ENCODE data around the gene CCDC15.

CCDC15 gene

DNA sequence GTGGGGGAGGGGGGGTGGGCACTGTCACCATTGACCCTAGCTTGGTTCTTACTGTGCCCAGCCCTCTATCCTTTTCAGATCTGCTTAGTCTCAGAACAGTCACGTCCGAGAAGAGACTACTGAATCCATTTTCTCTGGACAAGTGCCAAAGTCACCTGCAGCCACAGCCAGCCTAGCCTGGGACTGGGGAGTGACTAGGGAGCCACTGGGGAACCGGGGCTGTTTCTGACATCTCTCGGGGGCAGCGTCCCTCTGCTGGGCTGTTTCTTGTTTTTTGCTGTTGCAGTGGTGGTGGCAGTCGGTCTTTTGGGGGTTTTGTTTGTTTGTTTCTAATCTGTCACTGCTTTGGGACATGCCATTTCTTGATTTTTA lies 117.8 kb downstream of the CCDC15 start:
- TF ChIP-seq, protein P1, sequence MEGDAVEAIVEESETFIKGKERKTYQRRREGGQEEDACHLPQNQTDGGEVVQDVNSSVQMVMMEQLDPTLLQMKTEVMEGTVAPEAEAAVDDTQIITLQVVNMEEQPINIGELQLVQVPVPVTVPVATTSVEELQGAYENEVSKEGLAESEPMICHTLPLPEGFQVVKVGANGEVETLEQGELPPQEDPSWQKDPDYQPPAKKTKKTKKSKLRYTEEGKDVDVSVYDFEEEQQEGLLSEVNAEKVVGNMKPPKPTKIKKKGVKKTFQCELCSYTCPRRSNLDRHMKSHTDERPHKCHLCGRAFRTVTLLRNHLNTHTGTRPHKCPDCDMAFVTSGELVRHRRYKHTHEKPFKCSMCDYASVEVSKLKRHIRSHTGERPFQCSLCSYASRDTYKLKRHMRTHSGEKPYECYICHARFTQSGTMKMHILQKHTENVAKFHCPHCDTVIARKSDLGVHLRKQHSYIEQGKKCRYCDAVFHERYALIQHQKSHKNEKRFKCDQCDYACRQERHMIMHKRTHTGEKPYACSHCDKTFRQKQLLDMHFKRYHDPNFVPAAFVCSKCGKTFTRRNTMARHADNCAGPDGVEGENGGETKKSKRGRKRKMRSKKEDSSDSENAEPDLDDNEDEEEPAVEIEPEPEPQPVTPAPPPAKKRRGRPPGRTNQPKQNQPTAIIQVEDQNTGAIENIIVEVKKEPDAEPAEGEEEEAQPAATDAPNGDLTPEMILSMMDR (IDR thresholded peaks at IDR 0.05; ENCODE audit: insufficient read depth, low read depth, low read length, missing control alignments), result no peak
- no peak overlapping the region for H3K4me3 ChIP-seq (ENCODE audit: low read length)

DNA sequence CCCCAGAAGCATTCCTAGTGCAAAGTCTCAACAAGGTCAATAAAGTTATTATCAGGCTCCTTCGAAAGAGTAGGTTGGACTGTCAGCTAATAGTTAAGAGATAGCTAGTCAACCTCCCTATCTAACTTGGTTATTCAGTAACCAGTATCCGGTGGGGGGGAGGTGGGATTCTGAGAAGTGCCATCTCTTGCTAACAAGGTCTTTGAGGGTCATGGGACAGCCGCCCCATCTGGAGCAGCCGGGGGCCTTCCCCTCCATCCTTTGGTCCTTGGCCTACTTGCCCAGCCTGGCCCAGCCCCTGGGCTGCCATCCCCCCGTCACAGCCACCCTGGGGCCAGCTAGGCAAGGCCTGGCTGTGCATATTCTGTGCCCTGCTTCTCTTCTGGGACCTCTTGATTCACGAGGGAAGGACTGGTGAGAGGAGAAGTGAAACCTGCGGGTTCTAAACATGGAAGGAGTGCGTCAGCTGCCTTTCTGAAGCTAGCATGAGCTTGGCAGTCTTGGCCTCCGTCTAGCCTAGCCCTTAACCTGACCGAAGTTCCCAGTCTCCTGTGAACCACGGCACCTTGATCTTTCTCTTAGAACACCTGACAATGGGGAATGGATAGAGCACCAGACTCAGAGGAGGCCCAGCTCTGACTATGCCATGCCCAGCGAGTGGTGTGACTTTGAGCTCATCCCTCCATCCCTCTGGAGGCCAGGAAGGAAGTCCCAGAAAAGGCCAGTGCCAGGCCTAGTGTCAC lies 118.4 kb downstream of the CCDC15 start:
- H3K4me3 ChIP-seq (ENCODE audit: low read length), result no peak overlapping the region
- DNase-seq (ENCODE audit: low read depth), result no peak
- TF ChIP-seq, protein P1 (IDR thresholded peaks at IDR 0.05; ENCODE audit: insufficient read depth, low read depth, low read length, missing control alignments), result no peak

More for the DNA sequence above, 117.8 kb downstream of the CCDC15 start:
- no peak for DNase-seq (ENCODE audit: low read depth)

DNA sequence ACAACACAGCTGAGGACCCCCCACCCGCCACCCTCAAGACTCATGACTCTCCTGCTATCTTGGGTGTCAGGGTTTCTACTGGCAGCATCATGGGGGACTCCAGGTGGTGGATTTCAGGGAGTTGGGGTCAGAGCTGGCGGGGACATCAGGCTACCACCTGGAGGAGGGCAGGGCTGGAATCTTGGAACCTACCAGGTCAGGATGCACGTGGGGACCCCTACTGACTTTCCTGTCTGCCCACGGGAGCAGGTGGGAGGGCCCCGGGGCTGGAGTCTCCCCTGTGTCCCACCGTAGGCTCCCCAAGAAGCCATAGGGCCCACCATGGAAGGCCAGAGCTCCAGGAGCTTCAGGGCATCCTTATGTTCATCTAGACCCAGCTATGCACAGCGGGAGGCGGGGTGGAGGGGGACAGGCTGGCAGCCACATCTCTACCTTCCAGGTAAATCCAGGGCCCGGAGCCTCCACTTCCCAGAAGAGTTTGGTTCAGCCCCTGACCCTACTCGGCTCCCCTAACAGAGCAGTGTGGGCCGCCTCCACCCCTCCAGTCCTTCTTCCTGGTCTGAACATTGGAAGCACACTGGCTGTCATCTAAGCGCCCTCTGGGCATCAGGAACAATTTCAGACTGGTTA lies 119.1 kb downstream of the CCDC15 start:
- TF ChIP-seq, protein P1 (IDR thresholded peaks at IDR 0.05; ENCODE audit: insufficient read depth, low read depth, low read length, missing control alignments), result no peak
- no peak overlapping the region for H3K4me3 ChIP-seq (ENCODE audit: low read length)
- no peak for DNase-seq (ENCODE audit: low read depth)

DNA sequence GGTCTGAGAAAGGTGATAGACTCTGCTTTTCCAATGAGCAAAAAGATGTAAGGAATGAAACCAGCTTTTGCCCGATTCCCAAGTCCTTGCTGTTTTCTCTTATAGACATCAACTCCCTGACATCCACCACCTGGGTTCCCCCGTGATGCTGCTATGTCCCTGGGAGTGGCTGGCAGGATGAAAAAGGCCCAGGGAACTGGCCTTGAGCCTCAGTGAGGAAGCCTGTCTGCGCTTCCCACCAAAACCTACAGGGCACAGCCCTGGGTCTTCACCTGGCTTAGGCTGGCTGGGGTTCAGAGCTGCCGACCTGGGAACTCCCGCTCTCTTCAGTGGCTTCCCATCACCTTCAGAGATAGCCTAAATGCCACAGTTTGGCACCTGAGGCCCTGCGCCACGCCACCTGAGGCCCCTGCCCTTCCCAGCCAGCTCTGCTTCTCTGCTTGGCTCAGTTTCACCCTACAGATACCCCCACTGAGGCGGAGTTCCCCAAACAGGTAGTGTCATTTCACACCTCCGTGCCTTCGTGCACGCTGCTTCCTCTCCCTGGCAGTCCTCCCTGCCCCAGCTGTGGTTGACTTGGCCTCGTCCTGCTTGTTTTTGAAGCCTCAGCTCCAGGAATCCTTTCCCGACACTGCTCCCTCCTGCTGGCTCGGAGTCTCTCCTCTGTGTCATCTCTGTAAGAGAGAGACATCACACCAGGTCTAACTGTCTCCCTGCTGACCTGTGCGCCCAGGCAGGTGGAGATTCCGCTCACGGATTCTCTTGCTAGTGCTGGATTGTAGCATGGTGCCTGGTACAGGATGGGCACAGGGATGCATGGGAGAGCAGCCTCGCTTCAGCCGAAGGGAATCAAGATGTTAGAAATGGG lies 119.8 kb downstream of the CCDC15 start:
- no peak for DNase-seq (ENCODE audit: low read depth)
- no peak overlapping the region for H3K4me3 ChIP-seq (ENCODE audit: low read length)
- TF ChIP-seq, protein P1 (IDR thresholded peaks at IDR 0.05; ENCODE audit: insufficient read depth, low read depth, low read length, missing control alignments), result no peak

DNA sequence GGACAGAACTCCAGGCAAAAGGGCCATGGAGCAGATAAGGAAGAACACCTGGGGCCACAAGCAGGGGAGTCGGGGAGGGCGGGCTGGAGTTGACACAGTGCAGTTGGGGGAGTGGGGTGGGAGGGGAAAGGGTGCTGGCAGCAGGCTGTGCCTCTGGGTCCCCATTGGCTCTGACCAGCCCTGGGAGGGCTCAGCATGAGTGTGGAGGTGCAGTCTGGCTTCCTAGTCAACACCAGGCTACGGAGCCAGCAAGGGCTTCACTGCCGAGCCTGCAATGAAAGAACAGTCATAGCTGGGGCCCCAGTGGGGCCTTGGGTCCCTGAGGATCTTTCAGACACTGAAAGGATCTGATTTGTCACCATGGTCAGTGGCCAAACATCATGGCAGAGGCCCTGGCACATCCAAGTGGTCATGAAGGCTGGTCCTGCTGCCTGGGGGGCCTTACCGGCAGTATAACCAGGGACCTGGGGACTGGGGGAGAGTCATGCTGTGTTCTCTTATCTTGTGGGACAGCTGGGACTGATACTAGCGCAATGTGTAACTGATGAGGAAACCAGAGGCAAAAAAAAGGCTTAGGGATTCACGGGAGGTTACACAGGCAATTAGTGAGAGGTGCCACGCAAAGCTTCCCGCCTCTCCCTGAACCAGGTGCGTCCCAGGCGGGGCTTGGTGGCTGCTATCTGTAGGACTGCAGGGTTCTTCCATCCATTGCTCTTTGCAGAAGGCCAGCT lies 120.7 kb downstream of the CCDC15 start:
- no peak overlapping the region for H3K4me3 ChIP-seq (ENCODE audit: low read length)
- DNase-seq (ENCODE audit: low read depth), result no peak
- TF ChIP-seq, protein P1 (IDR thresholded peaks at IDR 0.05; ENCODE audit: insufficient read depth, low read depth, low read length, missing control alignments), result no peak

DNA sequence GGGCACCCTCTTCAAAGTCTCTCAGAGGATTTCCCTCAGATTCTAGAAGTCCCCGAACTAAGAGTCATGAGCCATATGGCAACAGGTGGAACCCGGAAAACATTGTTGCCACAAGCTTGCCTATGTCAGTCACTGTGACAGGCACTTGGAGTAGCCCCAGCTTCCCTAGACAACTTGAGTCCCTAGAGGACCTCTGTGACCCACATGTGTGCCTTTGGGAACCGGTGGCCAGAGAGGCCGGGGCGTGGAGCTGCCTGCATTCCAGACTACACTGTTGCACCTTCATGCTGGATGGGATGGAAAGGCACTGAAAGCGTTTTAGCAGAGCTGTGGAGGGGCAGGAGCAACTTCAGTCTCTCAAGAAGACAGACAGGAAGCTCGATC lies 121.2 kb downstream of the CCDC15 start:
- DNase-seq (ENCODE audit: low read depth), result no peak
- TF ChIP-seq, protein P1 (IDR thresholded peaks at IDR 0.05; ENCODE audit: insufficient read depth, low read depth, low read length, missing control alignments), result no peak
- H3K4me3 ChIP-seq (ENCODE audit: low read length), result no peak overlapping the region

All from epithelial cell of esophagus (primary cell).